CD4-positive, alpha-beta memory T cell (primary cell): ENCODE results near the gene ANKRD13A. TPM values are rescaled to one million over a fixed set of nuclear protein-coding genes. Genes with fewer than 3 reads are reported as not detected.

Experiments
- CTCF ChIA-PET: fragments of 350-600 bp; sonication (Branson Sonifier 250); formaldehyde crosslinking; loops from one replicate; lab custom pipeline; 2021; ENCODE audit warnings: inconsistent platforms; ENCODE audit not compliant: partially characterized antibody; lab: Charles Lee
- POLR2A ChIA-PET: fragments of 350-600 bp; sonication (Branson Sonifier 250); formaldehyde crosslinking; loops from one replicate; lab custom pipeline; 2021; ENCODE audit not compliant: partially characterized antibody; lab: Charles Lee
- DNase-seq, 5 donors: peaks; one replicate each; pipeline versions ENCODE4 v3.0.0 to v3.0.0-alpha.2; 2020 to 2022; ENCODE audit warnings: mixed read lengths in 1 of 5
- H3K27ac ChIP-seq: one replicate; pipeline ENCODE4 v1.7.0; 2013; ENCODE audit warnings: low read depth, low read length
- H3K27me3 ChIP-seq: 2 replicates; pipeline ENCODE4 v1.7.0; 2013; ENCODE audit warnings: mild to moderate bottlenecking, low read length, moderate library complexity; ENCODE audit not compliant: insufficient read depth
- H3K36me3 ChIP-seq: 2 replicates; pipeline ENCODE4 v1.7.0; 2013; ENCODE audit warnings: mild to moderate bottlenecking, low read length, moderate library complexity; ENCODE audit not compliant: insufficient read depth
- H3K4me1 ChIP-seq: 2 replicates; pipeline ENCODE4 v1.7.0; 2013; ENCODE audit warnings: mild to moderate bottlenecking, low read length, moderate library complexity; ENCODE audit not compliant: insufficient read depth
- H3K4me3 ChIP-seq, 2 donors: one replicate each; pipeline ENCODE4 v1.7.0; 2013; ENCODE audit warnings: low read length in 2 of 2, mild to moderate bottlenecking in 1 of 2
- H3K9me3 ChIP-seq, 2 donors: one replicate each; pipeline ENCODE4 v1.7.0; 2013; ENCODE audit warnings: low read length in 2 of 2, control low read depth in 1 of 2; ENCODE audit not compliant: control insufficient read depth in 1 of 2
- H3K27ac Mint-ChIP-seq, 7 donors: one replicate each; pipeline ENCODE4 v1.8.0; 2020 to 2021; ENCODE audit warnings: mixed read lengths in 7 of 7, mild to moderate bottlenecking in 6 of 7, inconsistent platforms in 3 of 7, moderate library complexity in 3 of 7
- H3K27me3 Mint-ChIP-seq, 2 donors: one replicate each; pipeline ENCODE4 v1.8.0; 2020 to 2021; ENCODE audit warnings: mixed read lengths in 2 of 2
- H3K36me3 Mint-ChIP-seq, 2 donors: one replicate each; pipeline ENCODE4 v1.8.0; 2020 to 2021; ENCODE audit warnings: mixed read lengths in 2 of 2, inconsistent platforms in 1 of 2, mild to moderate bottlenecking in 1 of 2
- H3K4me1 Mint-ChIP-seq, 4 donors: one replicate each; pipeline ENCODE4 v1.8.0; 2020 to 2021; ENCODE audit warnings: mixed read lengths in 4 of 4, mild to moderate bottlenecking in 1 of 4
- H3K4me3 Mint-ChIP-seq, 8 donors: one replicate each; pipeline ENCODE4 v1.8.0; 2020 to 2021; ENCODE audit warnings: mixed read lengths in 8 of 8, mild to moderate bottlenecking in 7 of 8, moderate library complexity in 6 of 8, inconsistent platforms in 3 of 8
- H3K9me3 Mint-ChIP-seq, 8 donors: one replicate each; pipeline ENCODE4 v1.8.0; 2020 to 2021; ENCODE audit warnings: mixed read lengths in 8 of 8, mild to moderate bottlenecking in 5 of 8, inconsistent platforms in 3 of 8, moderate library complexity in 1 of 8
- intact Hi-C: fragments of 100-400 bp; cut with micrococcal nuclease; formaldehyde crosslinking; loops from one replicate; pipeline ENCODE4 v1.15.1; 2023
- polyA plus RNA-seq, 2 donors: library from polyadenylated mRNA; unstranded; fragments of 300-500 nt; fragmentation: Illumina TruSeq; gene quantifications; one replicate each; pipeline ENCODE4 v1.2.3, GENCODE V29; 2021
- total RNA-seq, 2 experiments: library from RNA; stranded (reverse); gene quantifications; one replicate each; pipeline ENCODE4 v1.2.3, GENCODE V29; 2021

Gene ANKRD13A
- total and polyA plus RNA-seq, 4 experiments from 2014 or later = 66.6 to 99.7 (median 83.2) TPM

GRCh38 chr12:109995686-109996482, 3.3 kb upstream of the ANKRD13A start, which contains the start of gene GIT2:
Gene GIT2 (minus strand): TSS chr12:109996368. CDS start chr12:109996224, 144 bp downstream.
- Histone ChIP-seq H3K4me3 (peak within 1 kb of the TSS; percentile 62 to 87), H3K27me3 (no peaks in the 10 kb centered on the region), H3K9me3 (no peaks in the 10 kb centered on the region), H3K4me1 (peaks cover 57% of the 10 kb centered on the region), H3K36me3 (peaks cover 10% of the 10 kb centered on the region), H3K27ac (peak within 1 kb of the TSS; percentile 93)
- Mint-ChIP-seq H3K4me1 (peaks cover 36 to 82% (median 57%) of the 10 kb centered on the region in 4 donors), H3K27ac (peak within 1 kb of the TSS; percentile 92 to 98 (median 96)), H3K36me3 (peaks cover 5 to 30% of the 10 kb centered on the region in 2 donors), H3K27me3 (no peaks in the 10 kb centered on the region), H3K4me3 (peak within 1 kb of the TSS; percentile 87 to 98 (median 94)), H3K9me3 (no peaks in the 10 kb centered on the region)
- DNase-seq = peak; percentile 93 to 95 (median 95)
- POLR2A ChIA-PET = interaction anchor here (0.7 to 4.0 kb wide), 12 partner anchors 8 to 285 kb away, joined by 3 to 23 read pairs (median 6); partner anchors contain the start of gene ATP2A2
- CTCF ChIA-PET = interaction anchor here (1.0 to 1.3 kb wide), 3 partner anchors 18 to 20 kb away, joined by 3 to 5 read pairs (median 3); no protein-coding TSS in a partner anchor
- intact Hi-C loops = loop anchor here (1.0 to 5.0 kb wide), 5 partner anchors 15 to 891 kb away; partner anchors contain the start of genes GLTP and TCHP

GRCh38 chr12:109996483-109996853, 2.8 kb upstream of the ANKRD13A start:
- H3K4me3 Mint-ChIP-seq = peak overlapping the region; percentile 79 to 93 (median 86)
- H3K9me3 Mint-ChIP-seq = no peaks in the 10 kb centered on the region
- H3K27me3 Mint-ChIP-seq = no peaks in the 10 kb centered on the region
- no peak for DNase-seq
- peak overlapping the region; percentile 73 to 92 (median 90) for H3K27ac Mint-ChIP-seq
- Histone ChIP-seq H3K9me3 (no peaks in the 10 kb centered on the region), H3K27me3 (no peaks in the 10 kb centered on the region), H3K4me3 (peak overlapping the region; percentile 62 to 87), H3K36me3 (peaks cover 7% of the 10 kb centered on the region), H3K4me1 (peaks cover 57% of the 10 kb centered on the region), H3K27ac (peak overlapping the region; percentile 93)
- intact Hi-C loops = loop anchor here (1.0 to 5.0 kb wide), 4 partner anchors 49 to 891 kb away; partner anchors contain the start of genes GLTP and TCHP
- ChIA-PET CTCF (interaction anchor here (1.0 kb wide), 1 partner anchor 19 kb away, joined by 3 read pairs; no protein-coding TSS in a partner anchor), POLR2A (interaction anchor here (0.7 to 4.0 kb wide), 6 partner anchors 7 to 285 kb away, joined by 3 to 19 read pairs (median 6); partner anchors contain the start of gene ATP2A2)
- peaks cover 36 to 84% (median 57%) of the 10 kb centered on the region in 4 donors for H3K4me1 Mint-ChIP-seq
- peaks cover under 1 to 27% of the 10 kb centered on the region in 2 donors for H3K36me3 Mint-ChIP-seq

GRCh38 chr12:109997393-109997792, 1.8 kb upstream of the ANKRD13A start:
- Histone ChIP-seq H3K4me3 (no peak overlapping the region), H3K4me1 (peaks cover 61% of the 10 kb centered on the region), H3K27ac (no peak overlapping the region), H3K27me3 (no peaks in the 10 kb centered on the region), H3K9me3 (no peaks in the 10 kb centered on the region), H3K36me3 (peaks cover 4% of the 10 kb centered on the region)
- Mint-ChIP-seq H3K27me3 (no peaks in the 10 kb centered on the region), H3K27ac (peak overlapping the region in 5 of 7 donors; percentile 41 to 99 (median 65)), H3K4me3 (peak overlapping the region in 7 of 8 donors; percentile 51 to 97 (median 93)), H3K36me3 (peaks cover 0 to 23% of the 10 kb centered on the region in 2 donors), H3K9me3 (no peaks in the 10 kb centered on the region), H3K4me1 (peaks cover 36 to 84% (median 57%) of the 10 kb centered on the region in 4 donors)
- intact Hi-C loops = loop anchor here (5.0 kb wide), 3 partner anchors 50 to 890 kb away; partner anchors contain the start of gene GLTP
- POLR2A ChIA-PET = interaction anchor here (2.2 to 4.0 kb wide), 2 partner anchors 14 to 77 kb away, joined by 8 to 19 read pairs; no protein-coding TSS in a partner anchor
- no peak for DNase-seq
- CTCF ChIA-PET = no interaction called here

GRCh38 chr12:109998241-109998903, 858 bp upstream of the ANKRD13A start:
- DNase-seq = no peak
- Histone ChIP-seq H3K36me3 (peaks cover 2% of the 10 kb centered on the region), H3K4me1 (peaks cover 61% of the 10 kb centered on the region), H3K27ac (peak overlapping the region; percentile 80), H3K27me3 (no peaks in the 10 kb centered on the region), H3K9me3 (no peaks in the 10 kb centered on the region), H3K4me3 (peak overlapping the region; percentile 8 to 63)
- peaks cover 37 to 84% (median 58%) of the 10 kb centered on the region in 4 donors for H3K4me1 Mint-ChIP-seq
- peaks cover under 1 to 28% of the 10 kb centered on the region in 2 donors for H3K36me3 Mint-ChIP-seq
- H3K27ac Mint-ChIP-seq = peak overlapping the region; percentile 83 to 99 (median 97)
- ChIA-PET POLR2A (interaction anchor here (0.8 to 2.7 kb wide), 17 partner anchors 8 to 452 kb away, joined by 3 to 19 read pairs (median 5); partner anchors contain the start of genes ARPC3 and TCHP), CTCF (interaction anchor here (1.0 to 2.2 kb wide), 4 partner anchors 14 to 145 kb away, joined by 3 to 6 read pairs (median 4); no protein-coding TSS in a partner anchor)
- intact Hi-C loops = loop anchor here (2.0 to 5.0 kb wide), 4 partner anchors 51 to 889 kb away; partner anchors contain the start of genes FAM222A and GLTP
- H3K9me3 Mint-ChIP-seq = no peaks in the 10 kb centered on the region
- peak overlapping the region; percentile 89 to 99 (median 96) for H3K4me3 Mint-ChIP-seq
- H3K27me3 Mint-ChIP-seq = no peaks in the 10 kb centered on the region

- POLR2A ChIA-PET = interaction anchor here (0.8 to 2.7 kb wide), 18 partner anchors 10 to 1435 kb away, joined by 3 to 19 read pairs (median 6); partner anchors contain the start of genes ARPC3, C12orf76 and TCHP
- H3K4me3 Mint-ChIP-seq = peak overlapping the region; percentile 99 to 100 (median 100)
- no peaks in the 10 kb centered on the region for H3K27me3 ChIP-seq
- H3K9me3 ChIP-seq = no peaks in the 10 kb centered on the region
- no peaks in the 10 kb centered on the region for H3K36me3 ChIP-seq
- peaks cover 37 to 83% (median 57%) of the 10 kb centered on the region in 4 donors for H3K4me1 Mint-ChIP-seq
- peaks cover 3 to 27% of the 10 kb centered on the region in 2 donors for H3K36me3 Mint-ChIP-seq
- no peak for DNase-seq
- intact Hi-C loops = loop anchor here (1.0 to 5.0 kb wide), 5 partner anchors 49 to 888 kb away; partner anchors contain the start of genes C12orf76, FAM222A and GLTP
- H3K9me3 Mint-ChIP-seq = no peaks in the 10 kb centered on the region
- H3K4me1 ChIP-seq = peaks cover 63% of the 10 kb centered on the region
- no peaks in the 10 kb centered on the region for H3K27me3 Mint-ChIP-seq
- peak overlapping the region; percentile 63 to 91 for H3K4me3 ChIP-seq
- CTCF ChIA-PET = interaction anchor here (1.4 to 2.2 kb wide), 4 partner anchors 11 to 146 kb away, joined by 3 to 6 read pairs (median 4); no protein-coding TSS in a partner anchor
- peak overlapping the region; percentile 80 for H3K27ac ChIP-seq
- peak overlapping the region; percentile 92 to 100 (median 98) for H3K27ac Mint-ChIP-seq
These were observed 380 bp downstream of the ANKRD13A start for GRCh38 chr12:109999649-109999971.

- CTCF ChIA-PET = interaction anchor here (1.4 to 2.2 kb wide), 4 partner anchors 11 to 147 kb away, joined by 3 to 6 read pairs (median 4); no protein-coding TSS in a partner anchor
- DNase-seq = peak in 4 of 5 donors; percentile 22 to 52 (median 23)
- Mint-ChIP-seq H3K4me1 (peaks cover 38 to 83% (median 59%) of the 10 kb centered on the region in 4 donors), H3K27ac (peak overlapping the region; percentile 92 to 100 (median 98)), H3K4me3 (peak overlapping the region; percentile 99 to 100 (median 100)), H3K36me3 (peaks cover 3 to 27% of the 10 kb centered on the region in 2 donors), H3K9me3 (no peaks in the 10 kb centered on the region), H3K27me3 (no peaks in the 10 kb centered on the region)
- intact Hi-C loops = loop anchor here (1.0 to 5.0 kb wide), 5 partner anchors 48 to 887 kb away; partner anchors contain the start of genes C12orf76, FAM222A and GLTP
- Histone ChIP-seq H3K9me3 (no peaks in the 10 kb centered on the region), H3K4me1 (peaks cover 68% of the 10 kb centered on the region), H3K27ac (peak overlapping the region; percentile 80), H3K4me3 (peak overlapping the region; percentile 63 to 91), H3K27me3 (no peaks in the 10 kb centered on the region), H3K36me3 (no peaks in the 10 kb centered on the region)
- POLR2A ChIA-PET = interaction anchor here (1.1 to 2.7 kb wide), 13 partner anchors 10 to 112 kb away, joined by 3 to 19 read pairs (median 5); partner anchors contain the start of gene C12orf76
These were observed 814 bp downstream of the ANKRD13A start for GRCh38 chr12:109999983-110000505.
